Erythroblast (primary cell): Measurements from ENCODE around the gene CXCL8.

Experiments
- GATA1 ChIP-seq: IDR thresholded peaks from 2 replicates; pipeline ENCODE4 v1.6.1; 2011; ENCODE audit warnings: low read depth, mild to moderate bottlenecking, control low read depth, low read length, moderate library complexity
- POLR2A ChIP-seq: IDR thresholded peaks from 2 replicates; pipeline ENCODE4 v1.6.1; 2011; ENCODE audit warnings: mild to moderate bottlenecking, low read length

- TF ChIP-seq POLR2A (no peak), GATA1 (no peak)
Measured at GRCh38 chr4:73732759-73733431, 7.5 kb upstream of the CXCL8 start.
